ENCODE data around the gene TPP1. TPM values are rescaled to one million over a fixed set of nuclear protein-coding genes. Genes with fewer than 3 reads are reported as not detected.

TPP1 gene
- total and polyA plus RNA-seq, 9 of the 15 experiments (the other 6 are each of a cell fraction or from before 2014, with no cell fraction given) = 7.5 to 75.8 (median 15.7) TPM

GRCh38 chr11:6612213-6613041, 6.8 kb downstream of the TPP1 start, which contains the start of gene TAF10 (continued):
- TF ChIP-seq, protein P1, sequence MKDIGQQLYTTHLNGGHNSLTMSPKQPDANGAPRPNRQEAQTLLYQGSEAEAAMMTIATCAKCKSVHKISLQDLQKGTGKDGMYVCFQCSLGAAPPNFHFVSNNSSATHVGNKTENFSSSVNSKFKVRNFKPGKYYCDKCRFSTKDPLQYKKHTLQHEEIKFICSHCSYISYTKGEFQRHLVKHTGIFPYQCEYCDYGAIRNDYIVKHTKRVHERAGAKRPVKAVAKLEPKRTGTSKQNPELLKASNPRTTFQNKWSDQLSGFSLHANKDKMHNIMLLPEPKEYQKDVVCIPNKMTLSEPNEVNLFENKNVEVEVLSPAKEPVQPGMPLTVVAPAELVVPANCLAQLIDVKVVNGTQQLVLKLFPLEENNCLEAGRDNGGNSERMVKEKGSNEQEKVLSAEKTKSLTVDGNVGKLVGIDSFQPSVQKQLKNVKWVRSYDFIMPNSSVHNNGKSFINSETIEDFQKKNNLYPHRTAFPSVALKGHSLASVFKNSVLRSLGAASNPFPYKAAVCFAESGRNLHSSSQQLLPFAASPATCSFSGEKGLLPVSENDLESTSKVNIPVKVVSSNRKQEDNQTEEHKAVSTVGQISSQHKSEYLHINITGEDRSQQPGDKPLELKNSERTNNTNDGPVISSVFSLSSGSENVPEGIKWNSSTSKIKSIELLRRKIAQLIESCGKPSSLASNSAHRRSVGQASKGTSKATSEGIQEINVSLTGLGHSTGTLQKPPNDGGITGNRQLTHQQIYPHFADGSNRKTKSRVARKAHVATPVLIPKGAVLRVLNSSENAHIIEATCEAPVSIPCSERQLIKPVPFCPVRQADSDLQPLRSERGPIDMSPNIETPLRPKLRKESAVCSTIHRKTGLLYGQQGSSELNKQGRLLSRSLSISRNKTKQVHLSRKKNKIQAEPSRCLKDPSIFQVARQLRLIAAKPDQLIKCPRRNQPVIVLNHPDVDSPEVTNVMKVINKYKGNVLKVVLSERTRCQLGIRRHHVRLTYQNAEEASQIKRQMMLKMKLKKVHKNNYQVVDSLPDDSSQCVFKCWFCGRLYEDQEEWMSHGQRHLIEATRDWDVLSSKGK (CRISPR knock-in tag; IDR thresholded peaks at IDR 0.05) = no peak
- TF ChIP-seq BRCA1 (IDR thresholded peaks at IDR 0.05) (no peak), BRCA1 (CRISPR knock-in tag; IDR thresholded peaks at IDR 0.05) (no peak), TCF3 (CRISPR knock-in tag; IDR thresholded peaks at IDR 0.05) (peak; percentile 24; the same call in 1 of the 2 replicates), AFF1 (IDR thresholded peaks at IDR 0.05; ENCODE audit: low read depth in 1 of 2, partially characterized antibody in 2 of 2) (peak in 1 of 2 experiments; percentile 73), MXI1 (IDR thresholded peaks at IDR 0.05; ENCODE audit: low read depth, low read length) (peak; percentile 39; the same call in 1 of the 2 replicates), NR2F6 (CRISPR knock-in tag; IDR thresholded peaks at IDR 0.05) (peak; percentile 77; the same call in 1 of the 2 replicates), ELK1 (CRISPR knock-in tag; IDR thresholded peaks at IDR 0.05) (no peak), COPS2 (conservative IDR thresholded peaks at IDR 0.05) (no peak), ARID1B (IDR thresholded peaks at IDR 0.05) (no peak; the same call in 1 of the 2 replicates), E2F4 (CRISPR knock-in tag; IDR thresholded peaks at IDR 0.05; ENCODE audit: low read depth) (peak; percentile 77)
- TF ChIP-seq, protein P2, sequence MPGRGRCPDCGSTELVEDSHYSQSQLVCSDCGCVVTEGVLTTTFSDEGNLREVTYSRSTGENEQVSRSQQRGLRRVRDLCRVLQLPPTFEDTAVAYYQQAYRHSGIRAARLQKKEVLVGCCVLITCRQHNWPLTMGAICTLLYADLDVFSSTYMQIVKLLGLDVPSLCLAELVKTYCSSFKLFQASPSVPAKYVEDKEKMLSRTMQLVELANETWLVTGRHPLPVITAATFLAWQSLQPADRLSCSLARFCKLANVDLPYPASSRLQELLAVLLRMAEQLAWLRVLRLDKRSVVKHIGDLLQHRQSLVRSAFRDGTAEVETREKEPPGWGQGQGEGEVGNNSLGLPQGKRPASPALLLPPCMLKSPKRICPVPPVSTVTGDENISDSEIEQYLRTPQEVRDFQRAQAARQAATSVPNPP (IDR thresholded peaks at IDR 0.05; ENCODE audit: borderline replicate concordance, insufficient read depth, insufficient read length) = no peak
- TF ChIP-seq, protein P3, sequence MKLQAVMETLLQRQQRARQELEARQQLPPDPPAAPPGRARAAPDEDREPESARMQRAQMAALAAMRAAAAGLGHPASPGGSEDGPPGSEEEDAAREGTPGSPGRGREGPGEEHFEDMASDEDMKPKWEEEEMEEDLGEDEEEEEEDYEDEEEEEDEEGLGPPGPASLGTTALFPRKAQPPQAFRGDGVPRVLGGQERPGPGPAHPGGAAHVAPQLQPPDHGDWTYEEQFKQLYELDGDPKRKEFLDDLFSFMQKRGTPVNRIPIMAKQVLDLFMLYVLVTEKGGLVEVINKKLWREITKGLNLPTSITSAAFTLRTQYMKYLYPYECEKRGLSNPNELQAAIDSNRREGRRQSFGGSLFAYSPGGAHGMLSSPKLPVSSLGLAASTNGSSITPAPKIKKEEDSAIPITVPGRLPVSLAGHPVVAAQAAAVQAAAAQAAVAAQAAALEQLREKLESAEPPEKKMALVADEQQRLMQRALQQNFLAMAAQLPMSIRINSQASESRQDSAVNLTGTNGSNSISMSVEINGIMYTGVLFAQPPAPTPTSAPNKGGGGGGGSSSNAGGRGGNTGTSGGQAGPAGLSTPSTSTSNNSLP (IDR thresholded peaks at IDR 0.05; ENCODE audit: borderline replicate concordance, low read depth, low read length) = no peak

Measured in K562 (cell line).